Measurements from ENCODE around the gene MSI1.

- TF ChIP-seq CTCF (IDR thresholded peaks at IDR 0.05; ENCODE audit: insufficient read depth, low read length, poor library complexity, severe bottlenecking) (no peak), EZH2phosphoT487 (conservative IDR thresholded peaks at IDR 0.05; ENCODE audit: low read length) (no peak)
Observed at GRCh38 chr12:120399531-120399930, 30.6 kb upstream of the MSI1 start.

Measured in SU-DHL-6 (cell line).